Measurements from ENCODE around the gene ARID1B. TPM values are rescaled to one million over a fixed set of nuclear protein-coding genes. Genes with fewer than 3 reads are reported as not detected.

ARID1B gene
- total and polyA plus RNA-seq, 2 of the 13 experiments (the other 11 are each of a cell fraction or from before 2014, with no cell fraction given): 20.1 to 32.6 TPM

DNA sequence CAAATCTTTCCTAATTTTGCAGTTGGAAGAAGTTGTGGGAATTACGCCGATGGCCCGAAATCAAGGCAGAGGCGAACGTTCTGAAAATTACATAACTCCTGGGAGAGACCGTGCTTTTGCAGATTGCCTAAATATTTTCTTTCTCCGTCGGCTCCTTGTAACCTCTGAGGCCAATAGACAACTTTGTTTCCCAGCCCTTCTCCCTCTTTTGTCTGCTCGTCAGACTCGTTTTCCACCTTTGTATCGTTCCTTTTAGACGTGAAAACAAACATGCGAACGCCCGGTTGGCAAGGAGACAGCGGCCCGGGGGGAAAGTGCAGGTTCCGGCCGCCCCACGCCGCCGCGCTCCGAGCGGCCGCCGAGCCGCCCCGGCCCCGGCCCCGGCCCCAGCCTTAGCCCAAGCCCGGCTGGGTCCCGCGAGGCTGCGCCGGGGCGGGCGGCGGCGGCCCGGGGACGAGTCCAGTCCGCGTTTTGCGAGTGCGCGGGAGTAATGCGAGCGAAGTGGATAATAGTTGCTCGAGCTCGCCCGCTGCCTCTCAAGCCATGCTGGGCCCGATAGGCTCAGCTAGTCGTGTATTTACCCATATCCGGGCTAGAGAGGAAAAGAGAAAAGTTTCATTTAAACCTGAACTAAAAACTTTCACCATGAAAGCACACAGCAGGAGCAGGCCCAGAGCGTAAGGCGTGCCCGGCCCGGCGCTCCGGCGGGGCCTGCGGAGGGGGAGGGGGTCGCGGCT is at the start of gene ARID1B (continued):
- TF ChIP-seq, protein P1, sequence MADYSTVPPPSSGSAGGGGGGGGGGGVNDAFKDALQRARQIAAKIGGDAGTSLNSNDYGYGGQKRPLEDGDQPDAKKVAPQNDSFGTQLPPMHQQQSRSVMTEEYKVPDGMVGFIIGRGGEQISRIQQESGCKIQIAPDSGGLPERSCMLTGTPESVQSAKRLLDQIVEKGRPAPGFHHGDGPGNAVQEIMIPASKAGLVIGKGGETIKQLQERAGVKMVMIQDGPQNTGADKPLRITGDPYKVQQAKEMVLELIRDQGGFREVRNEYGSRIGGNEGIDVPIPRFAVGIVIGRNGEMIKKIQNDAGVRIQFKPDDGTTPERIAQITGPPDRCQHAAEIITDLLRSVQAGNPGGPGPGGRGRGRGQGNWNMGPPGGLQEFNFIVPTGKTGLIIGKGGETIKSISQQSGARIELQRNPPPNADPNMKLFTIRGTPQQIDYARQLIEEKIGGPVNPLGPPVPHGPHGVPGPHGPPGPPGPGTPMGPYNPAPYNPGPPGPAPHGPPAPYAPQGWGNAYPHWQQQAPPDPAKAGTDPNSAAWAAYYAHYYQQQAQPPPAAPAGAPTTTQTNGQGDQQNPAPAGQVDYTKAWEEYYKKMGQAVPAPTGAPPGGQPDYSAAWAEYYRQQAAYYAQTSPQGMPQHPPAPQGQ (CRISPR knock-in tag; IDR thresholded peaks at IDR 0.05; ENCODE audit: borderline replicate concordance): no peak
- TF ChIP-seq SCMH1 (CRISPR knock-in tag; IDR thresholded peaks at IDR 0.05; ENCODE audit: borderline replicate concordance): no peak
- TF ChIP-seq, protein P2, sequence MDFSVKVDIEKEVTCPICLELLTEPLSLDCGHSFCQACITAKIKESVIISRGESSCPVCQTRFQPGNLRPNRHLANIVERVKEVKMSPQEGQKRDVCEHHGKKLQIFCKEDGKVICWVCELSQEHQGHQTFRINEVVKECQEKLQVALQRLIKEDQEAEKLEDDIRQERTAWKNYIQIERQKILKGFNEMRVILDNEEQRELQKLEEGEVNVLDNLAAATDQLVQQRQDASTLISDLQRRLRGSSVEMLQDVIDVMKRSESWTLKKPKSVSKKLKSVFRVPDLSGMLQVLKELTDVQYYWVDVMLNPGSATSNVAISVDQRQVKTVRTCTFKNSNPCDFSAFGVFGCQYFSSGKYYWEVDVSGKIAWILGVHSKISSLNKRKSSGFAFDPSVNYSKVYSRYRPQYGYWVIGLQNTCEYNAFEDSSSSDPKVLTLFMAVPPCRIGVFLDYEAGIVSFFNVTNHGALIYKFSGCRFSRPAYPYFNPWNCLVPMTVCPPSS (IDR thresholded peaks at IDR 0.05): no peak
- TF ChIP-seq ZFP36L1 (CRISPR knock-in tag; IDR thresholded peaks at IDR 0.05): no peak
- TF ChIP-seq ZBTB42 (CRISPR knock-in tag; IDR thresholded peaks at IDR 0.05): no peak
- TF ChIP-seq IKZF4 (CRISPR knock-in tag; IDR thresholded peaks at IDR 0.05; ENCODE audit: borderline replicate concordance, low read depth, not compliant biosample characterization): peak; percentile 58
- TF ChIP-seq NFE2L2 (IDR thresholded peaks at IDR 0.05; ENCODE audit: low read length): no peak
- peak; percentile 13; the same call in 1 of the 2 replicates for TF ChIP-seq HNF4A (CRISPR knock-in tag; IDR thresholded peaks at IDR 0.05)
- peak; percentile 62 for TF ChIP-seq ZC3H13 (CRISPR knock-in tag; IDR thresholded peaks at IDR 0.05)
- peak; percentile 12; the same call in 1 of the 2 replicates for TF ChIP-seq SIN3A (IDR thresholded peaks at IDR 0.05; ENCODE audit: borderline replicate concordance, low read depth, low read length)
- TF ChIP-seq NAIF1 (CRISPR knock-in tag; IDR thresholded peaks at IDR 0.05; ENCODE audit: borderline replicate concordance): no peak
- no peak for TF ChIP-seq EHMT2 (IDR thresholded peaks at IDR 0.05; ENCODE audit: borderline replicate concordance, low read depth, low read length)
- TF ChIP-seq, protein P3, sequence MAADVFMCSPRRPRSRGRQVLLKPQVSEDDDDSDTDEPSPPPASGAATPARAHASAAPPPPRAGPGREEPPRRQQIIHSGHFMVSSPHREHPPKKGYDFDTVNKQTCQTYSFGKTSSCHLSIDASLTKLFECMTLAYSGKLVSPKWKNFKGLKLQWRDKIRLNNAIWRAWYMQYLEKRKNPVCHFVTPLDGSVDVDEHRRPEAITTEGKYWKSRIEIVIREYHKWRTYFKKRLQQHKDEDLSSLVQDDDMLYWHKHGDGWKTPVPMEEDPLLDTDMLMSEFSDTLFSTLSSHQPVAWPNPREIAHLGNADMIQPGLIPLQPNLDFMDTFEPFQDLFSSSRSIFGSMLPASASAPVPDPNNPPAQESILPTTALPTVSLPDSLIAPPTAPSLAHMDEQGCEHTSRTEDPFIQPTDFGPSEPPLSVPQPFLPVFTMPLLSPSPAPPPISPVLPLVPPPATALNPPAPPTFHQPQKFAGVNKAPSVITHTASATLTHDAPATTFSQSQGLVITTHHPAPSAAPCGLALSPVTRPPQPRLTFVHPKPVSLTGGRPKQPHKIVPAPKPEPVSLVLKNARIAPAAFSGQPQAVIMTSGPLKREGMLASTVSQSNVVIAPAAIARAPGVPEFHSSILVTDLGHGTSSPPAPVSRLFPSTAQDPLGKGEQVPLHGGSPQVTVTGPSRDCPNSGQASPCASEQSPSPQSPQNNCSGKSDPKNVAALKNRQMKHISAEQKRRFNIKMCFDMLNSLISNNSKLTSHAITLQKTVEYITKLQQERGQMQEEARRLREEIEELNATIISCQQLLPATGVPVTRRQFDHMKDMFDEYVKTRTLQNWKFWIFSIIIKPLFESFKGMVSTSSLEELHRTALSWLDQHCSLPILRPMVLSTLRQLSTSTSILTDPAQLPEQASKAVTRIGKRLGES (CRISPR knock-in tag; IDR thresholded peaks at IDR 0.05; ENCODE audit: borderline replicate concordance): no peak
- TF ChIP-seq U2AF2 (IDR thresholded peaks at IDR 0.05; ENCODE audit: low read depth, low read length): no peak
- TF ChIP-seq MAFG (CRISPR knock-in tag; IDR thresholded peaks at IDR 0.05): no peak
- TF ChIP-seq TBX2 (CRISPR knock-in tag; IDR thresholded peaks at IDR 0.05; ENCODE audit: borderline replicate concordance): no peak
- no peak for TF ChIP-seq SNAPC2 (CRISPR knock-in tag; IDR thresholded peaks at IDR 0.05)
- TF ChIP-seq, protein P4, sequence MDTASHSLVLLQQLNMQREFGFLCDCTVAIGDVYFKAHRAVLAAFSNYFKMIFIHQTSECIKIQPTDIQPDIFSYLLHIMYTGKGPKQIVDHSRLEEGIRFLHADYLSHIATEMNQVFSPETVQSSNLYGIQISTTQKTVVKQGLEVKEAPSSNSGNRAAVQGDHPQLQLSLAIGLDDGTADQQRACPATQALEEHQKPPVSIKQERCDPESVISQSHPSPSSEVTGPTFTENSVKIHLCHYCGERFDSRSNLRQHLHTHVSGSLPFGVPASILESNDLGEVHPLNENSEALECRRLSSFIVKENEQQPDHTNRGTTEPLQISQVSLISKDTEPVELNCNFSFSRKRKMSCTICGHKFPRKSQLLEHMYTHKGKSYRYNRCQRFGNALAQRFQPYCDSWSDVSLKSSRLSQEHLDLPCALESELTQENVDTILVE (CRISPR knock-in tag; IDR thresholded peaks at IDR 0.05): no peak
- no peak for TF ChIP-seq HNRNPK (IDR thresholded peaks at IDR 0.05; ENCODE audit: low read depth, low read length, poor library complexity, severe bottlenecking)
- no peak; the same call in 1 of the 2 replicates for TF ChIP-seq MXD4 (CRISPR knock-in tag; IDR thresholded peaks at IDR 0.05)
